ENCODE results near the gene ALLC.

Gene ALLC

GRCh38 chr2:3692375-3692774 lies 34.4 kb downstream of the ALLC start:
- no peak overlapping the region for H3K27ac ChIP-seq
- peak; percentile 77 for TF ChIP-seq CTCF (conservative IDR thresholded peaks at IDR 0.05)
- TF ChIP-seq ZFX (IDR thresholded peaks at IDR 0.05): no peak

- no peak for TF ChIP-seq ZFX (IDR thresholded peaks at IDR 0.05)
- H3K27ac ChIP-seq: no peak overlapping the region
Observed at GRCh38 chr2:3696545-3696944, 38.5 kb downstream of the ALLC start.

- TF ChIP-seq CTCF (conservative IDR thresholded peaks at IDR 0.05): no peak
- TF ChIP-seq ZFX (IDR thresholded peaks at IDR 0.05): no peak
- no peak overlapping the region for H3K27ac ChIP-seq
Observed at GRCh38 chr2:3701071-3701470, 43.1 kb downstream of the ALLC start.

- no peak for TF ChIP-seq CTCF (conservative IDR thresholded peaks at IDR 0.05)
- no peak for TF ChIP-seq ZFX (IDR thresholded peaks at IDR 0.05)
- H3K27ac ChIP-seq: no peak within 1 kb of the TSS
Observed at GRCh38 chr2:3703236-3703756, 45.3 kb downstream of the ALLC start, which contains the start of gene DCDC2C. Gene DCDC2C (plus strand): TSS chr2:3703575. CDS start chr2:3703752, 177 bp downstream.

GRCh38 chr2:3703757-3704355 lies 45.9 kb downstream of the ALLC start:
- no peak overlapping the region for H3K27ac ChIP-seq
- no peak for TF ChIP-seq CTCF (conservative IDR thresholded peaks at IDR 0.05)
- no peak for TF ChIP-seq ZFX (IDR thresholded peaks at IDR 0.05)

GRCh38 chr2:3704692-3705091 lies 46.7 kb downstream of the ALLC start:
- no peak for TF ChIP-seq ZFX (IDR thresholded peaks at IDR 0.05)
- no peak overlapping the region for H3K27ac ChIP-seq

GRCh38 chr2:3705782-3706181 lies 47.8 kb downstream of the ALLC start:
- TF ChIP-seq ZFX (IDR thresholded peaks at IDR 0.05) (no peak), CTCF (conservative IDR thresholded peaks at IDR 0.05) (no peak)
- no peak overlapping the region for H3K27ac ChIP-seq

- H3K27ac ChIP-seq: no peak overlapping the region
- TF ChIP-seq ZFX (IDR thresholded peaks at IDR 0.05) (no peak), CTCF (conservative IDR thresholded peaks at IDR 0.05) (no peak)
Observed at GRCh38 chr2:3706892-3707291, 48.9 kb downstream of the ALLC start.

Measured in C4-2B (cell line).